Loucy (cell line): Measurements from ENCODE around the gene KDM3A.

Experiments used
- H2AFZ ChIP-seq: fragments of 200-600 bp; sonication (generic); 2 replicates; pipeline ENCODE4 v1.6.0; 2016; ENCODE audit warnings: antibody characterized with exemption, mild to moderate bottlenecking, low read length, moderate library complexity
- H3F3A ChIP-seq: fragments of 200-600 bp; 2 replicates; pipeline ENCODE4 v1.6.0; 2016; ENCODE audit warnings: antibody characterized with exemption, low read depth, mild to moderate bottlenecking
- H3K27me3 ChIP-seq: fragments of 200-600 bp; sonication (generic); 2 replicates; pipeline ENCODE4 v1.6.1; 2014; ENCODE audit warnings: low read length, mild to moderate bottlenecking; ENCODE audit not compliant: insufficient read depth, poor library complexity, severe bottlenecking
- H3K36me3 ChIP-seq: fragments of 200-600 bp; sonication (generic); 2 replicates; pipeline ENCODE4 v1.6.1; 2016; ENCODE audit warnings: low read length; ENCODE audit not compliant: insufficient read depth
- H3K4me1 ChIP-seq: fragments of 200-600 bp; sonication (generic); 2 replicates; pipeline ENCODE4 v1.5.1; 2014; ENCODE audit warnings: low read length, mild to moderate bottlenecking; ENCODE audit not compliant: insufficient read depth, poor library complexity, severe bottlenecking
- H3K4me2 ChIP-seq: fragments of 200-600 bp; sonication (generic); 2 replicates; pipeline ENCODE4 v1.6.0; 2014; ENCODE audit warnings: antibody characterized with exemption, low read length, low read depth, mild to moderate bottlenecking; ENCODE audit not compliant: poor library complexity, severe bottlenecking
- H3K4me3 ChIP-seq: fragments of 200-600 bp; sonication (generic); 2 replicates; pipeline ENCODE4 v1.5.1; 2014; ENCODE audit warnings: low read length, mild to moderate bottlenecking, mixed read lengths; ENCODE audit not compliant: poor library complexity, severe bottlenecking
- H3K79me2 ChIP-seq: fragments of 200-600 bp; sonication (generic); 2 replicates; pipeline ENCODE4 v1.6.1; 2014; ENCODE audit warnings: low read length; ENCODE audit not compliant: insufficient read depth
- H3K9ac ChIP-seq: fragments of 200-600 bp; sonication (generic); 2 replicates; pipeline ENCODE4 v1.6.0; 2014; ENCODE audit warnings: mild to moderate bottlenecking, low read depth, low read length, moderate library complexity; ENCODE audit not compliant: poor library complexity, severe bottlenecking
- H3K9me2 ChIP-seq: fragments of 200-600 bp; sonication (generic); replicated peaks from 2 replicates; pipeline ENCODE4 v1.6.1; 2016; ENCODE audit warnings: low read depth, low read length, mixed read lengths
- H3K9me3 ChIP-seq: fragments of 200-600 bp; sonication (generic); 2 replicates; pipeline ENCODE4 v1.6.1; 2014; ENCODE audit warnings: mild to moderate bottlenecking, antibody characterized with exemption, low read length, low read depth; ENCODE audit not compliant: insufficient read depth
- H4K20me1 ChIP-seq: fragments of 200-600 bp; sonication (generic); 2 replicates; pipeline ENCODE4 v1.6.0; 2014; ENCODE audit warnings: antibody characterized with exemption, low read length, mild to moderate bottlenecking; ENCODE audit not compliant: insufficient read depth, poor library complexity, severe bottlenecking
- CTCF ChIP-seq: fragments of 200-600 bp; sonication (generic); conservative IDR thresholded peaks from 2 replicates; pipeline ENCODE4 v1.5.1; 2014; ENCODE audit warnings: mild to moderate bottlenecking, antibody characterized with exemption, low read length
- EZH2phosphoT487 ChIP-seq: fragments of 200-600 bp; IDR thresholded peaks from 2 replicates; pipeline ENCODE4 v1.6.1; 2018; ENCODE audit warnings: antibody characterized with exemption, mild to moderate bottlenecking, moderate library complexity, borderline replicate concordance

Gene KDM3A

GRCh38 chr2:86541334-86541733 is 100.2 kb downstream of the KDM3A start:
- no peaks in the 10 kb centered on the region for H3F3A ChIP-seq
- H3K4me1 ChIP-seq: no peaks in the 10 kb centered on the region
- TF ChIP-seq EZH2phosphoT487: no peak
- no peak for TF ChIP-seq CTCF
- H3K36me3 ChIP-seq: no peaks in the 10 kb centered on the region
- H3K4me3 ChIP-seq: no peak overlapping the region
- no peaks in the 10 kb centered on the region for H3K9me3 ChIP-seq
- H3K4me2 ChIP-seq: no peak overlapping the region
- H3K9me2 ChIP-seq: no peaks in the 10 kb centered on the region; the same call in 1 of the 2 replicates
- no peaks in the 10 kb centered on the region for H4K20me1 ChIP-seq
- no peaks in the 10 kb centered on the region for H3K79me2 ChIP-seq
- no peaks in the 10 kb centered on the region for H3K27me3 ChIP-seq
- H2AFZ ChIP-seq: no peak overlapping the region
- H3K9ac ChIP-seq: no peak overlapping the region
